ENCODE results near the gene CNTN1.
"Not testable (repeated sequence)": the region's sequence is repeated elsewhere in the genome, so short reads cannot be mapped to it uniquely, and the experiment has no call there.

Gene CNTN1

GRCh38 chr12:40723001-40723400, 30.8 kb downstream of the CNTN1 start:
- Mint-ChIP-seq H3K36me3 (ENCODE audit: low read depth) (no peaks in the 10 kb centered on the region), H3K27ac (no peak overlapping the region), H3K27me3 (no peaks in the 10 kb centered on the region), H3K4me3 (no peak overlapping the region), H3K9me3 (no peaks in the 10 kb centered on the region), H3K4me1 (ENCODE audit: low read depth) (no peaks in the 10 kb centered on the region)
- intact Hi-C loops (cut with micrococcal nuclease), result no loop called here

GRCh38 chr12:40726366-40726765, 34.1 kb downstream of the CNTN1 start:
- no peaks in the 10 kb centered on the region for H3K36me3 Mint-ChIP-seq (ENCODE audit: low read depth)
- intact Hi-C loops (cut with micrococcal nuclease), result no loop called here
- no peaks in the 10 kb centered on the region for H3K4me1 Mint-ChIP-seq (ENCODE audit: low read depth)
- H3K27me3 Mint-ChIP-seq, result no peaks in the 10 kb centered on the region
- no peak overlapping the region for H3K27ac Mint-ChIP-seq
- no peaks in the 10 kb centered on the region for H3K9me3 Mint-ChIP-seq
- no peak overlapping the region for H3K4me3 Mint-ChIP-seq

- Mint-ChIP-seq H3K4me1 (ENCODE audit: low read depth) (no peaks in the 10 kb centered on the region), H3K27me3 (no peaks in the 10 kb centered on the region), H3K4me3 (no peak overlapping the region), H3K27ac (no peak overlapping the region), H3K36me3 (ENCODE audit: low read depth) (no peaks in the 10 kb centered on the region), H3K9me3 (no peaks in the 10 kb centered on the region)
- intact Hi-C loops (cut with micrococcal nuclease), result no loop called here
These were observed 35.7 kb downstream of the CNTN1 start for GRCh38 chr12:40727774-40728483.

- Mint-ChIP-seq H3K9me3 (no peaks in the 10 kb centered on the region), H3K27me3 (no peaks in the 10 kb centered on the region), H3K4me3 (no peak overlapping the region), H3K4me1 (ENCODE audit: low read depth) (no peaks in the 10 kb centered on the region), H3K36me3 (ENCODE audit: low read depth) (no peaks in the 10 kb centered on the region), H3K27ac (no peak overlapping the region)
- intact Hi-C loops (cut with micrococcal nuclease), result no loop called here
These were observed 38.0 kb downstream of the CNTN1 start for GRCh38 chr12:40730281-40730680.

- intact Hi-C loops (cut with micrococcal nuclease), result no loop called here
- no peak overlapping the region for H3K4me3 Mint-ChIP-seq
- no peaks in the 10 kb centered on the region for H3K36me3 Mint-ChIP-seq (ENCODE audit: low read depth)
- H3K27ac Mint-ChIP-seq, result no peak overlapping the region
- H3K9me3 Mint-ChIP-seq, result no peaks in the 10 kb centered on the region
- no peaks in the 10 kb centered on the region for H3K4me1 Mint-ChIP-seq (ENCODE audit: low read depth)
- H3K27me3 Mint-ChIP-seq, result no peaks in the 10 kb centered on the region
These were observed 41.6 kb downstream of the CNTN1 start for GRCh38 chr12:40733871-40734270.

GRCh38 chr12:40734276-40734675, 42.0 kb downstream of the CNTN1 start:
- no peaks in the 10 kb centered on the region for H3K9me3 Mint-ChIP-seq
- no peaks in the 10 kb centered on the region for H3K4me1 Mint-ChIP-seq (ENCODE audit: low read depth)
- H3K4me3 Mint-ChIP-seq, result no peak overlapping the region
- no peaks in the 10 kb centered on the region for H3K27me3 Mint-ChIP-seq
- intact Hi-C loops (cut with micrococcal nuclease), result no loop called here
- H3K27ac Mint-ChIP-seq, result no peak overlapping the region
- no peaks in the 10 kb centered on the region for H3K36me3 Mint-ChIP-seq (ENCODE audit: low read depth)

GRCh38 chr12:40735551-40736230, 43.5 kb downstream of the CNTN1 start:
- no peaks in the 10 kb centered on the region for H3K9me3 Mint-ChIP-seq
- H3K4me3 Mint-ChIP-seq, result no peak overlapping the region

GRCh38 chr12:40737416-40737815, 45.2 kb downstream of the CNTN1 start:
- intact Hi-C loops (cut with micrococcal nuclease); H3K4me1 Mint-ChIP-seq (ENCODE audit: low read depth); H3K27ac Mint-ChIP-seq; H3K27me3 Mint-ChIP-seq; H3K36me3 Mint-ChIP-seq (ENCODE audit: low read depth); H3K9me3 Mint-ChIP-seq; H3K4me3 Mint-ChIP-seq: not testable (repeated sequence)

More at GRCh38 chr12:40735551-40736230, 43.5 kb downstream of the CNTN1 start:
- Mint-ChIP-seq H3K27ac (no peak overlapping the region), H3K4me1 (ENCODE audit: low read depth) (no peaks in the 10 kb centered on the region), H3K27me3 (no peaks in the 10 kb centered on the region), H3K36me3 (ENCODE audit: low read depth) (no peaks in the 10 kb centered on the region)
- intact Hi-C loops (cut with micrococcal nuclease), result no loop called here

GRCh38 chr12:40738856-40739255, 46.6 kb downstream of the CNTN1 start:
- Mint-ChIP-seq H3K36me3 (ENCODE audit: low read depth) (no peaks in the 10 kb centered on the region), H3K9me3 (peaks cover 4% of the 10 kb centered on the region), H3K27me3 (no peaks in the 10 kb centered on the region), H3K27ac (no peak overlapping the region), H3K4me1 (ENCODE audit: low read depth) (no peaks in the 10 kb centered on the region), H3K4me3 (no peak overlapping the region)
- intact Hi-C loops (cut with micrococcal nuclease), result no loop called here

- no peaks in the 10 kb centered on the region for H3K4me1 Mint-ChIP-seq (ENCODE audit: low read depth)
- no peaks in the 10 kb centered on the region for H3K27me3 Mint-ChIP-seq
- H3K27ac Mint-ChIP-seq, result no peak overlapping the region
- no peaks in the 10 kb centered on the region for H3K36me3 Mint-ChIP-seq (ENCODE audit: low read depth)
- H3K9me3 Mint-ChIP-seq, result peaks cover 5% of the 10 kb centered on the region
- H3K4me3 Mint-ChIP-seq, result no peak overlapping the region
- intact Hi-C loops (cut with micrococcal nuclease), result no loop called here
These were observed 49.8 kb downstream of the CNTN1 start for GRCh38 chr12:40742041-40742440.

- no peaks in the 10 kb centered on the region for H3K36me3 Mint-ChIP-seq (ENCODE audit: low read depth)
- no peak overlapping the region for H3K27ac Mint-ChIP-seq
- no peaks in the 10 kb centered on the region for H3K4me1 Mint-ChIP-seq (ENCODE audit: low read depth)
- intact Hi-C loops (cut with micrococcal nuclease), result no loop called here
- no peak overlapping the region for H3K4me3 Mint-ChIP-seq
- peaks cover 5% of the 10 kb centered on the region for H3K9me3 Mint-ChIP-seq
- no peaks in the 10 kb centered on the region for H3K27me3 Mint-ChIP-seq
These were observed 53.1 kb downstream of the CNTN1 start for GRCh38 chr12:40745386-40745785.

GRCh38 chr12:40749863-40750262, 57.6 kb downstream of the CNTN1 start:
- Mint-ChIP-seq H3K9me3 (no peaks in the 10 kb centered on the region), H3K4me1 (ENCODE audit: low read depth) (no peaks in the 10 kb centered on the region), H3K4me3 (no peak overlapping the region), H3K36me3 (ENCODE audit: low read depth) (no peaks in the 10 kb centered on the region), H3K27me3 (no peaks in the 10 kb centered on the region), H3K27ac (no peak overlapping the region)
- intact Hi-C loops (cut with micrococcal nuclease), result no loop called here

- intact Hi-C loops (cut with micrococcal nuclease), result no loop called here
- no peak overlapping the region for H3K27ac Mint-ChIP-seq
- H3K4me3 Mint-ChIP-seq, result no peak overlapping the region
- no peaks in the 10 kb centered on the region for H3K4me1 Mint-ChIP-seq (ENCODE audit: low read depth)
- H3K36me3 Mint-ChIP-seq (ENCODE audit: low read depth), result no peaks in the 10 kb centered on the region
- H3K27me3 Mint-ChIP-seq, result no peaks in the 10 kb centered on the region
- H3K9me3 Mint-ChIP-seq, result no peaks in the 10 kb centered on the region
These were observed 59.8 kb downstream of the CNTN1 start for GRCh38 chr12:40752011-40752410.

GRCh38 chr12:40760821-40761220, 68.6 kb downstream of the CNTN1 start:
- Mint-ChIP-seq H3K27me3 (no peaks in the 10 kb centered on the region), H3K4me1 (ENCODE audit: low read depth) (no peaks in the 10 kb centered on the region), H3K4me3 (no peak overlapping the region), H3K9me3 (no peaks in the 10 kb centered on the region), H3K36me3 (ENCODE audit: low read depth) (no peaks in the 10 kb centered on the region), H3K27ac (no peak overlapping the region)
- intact Hi-C loops (cut with micrococcal nuclease), result no loop called here

GRCh38 chr12:40762072-40762471, 69.8 kb downstream of the CNTN1 start:
- Mint-ChIP-seq H3K36me3 (ENCODE audit: low read depth) (no peaks in the 10 kb centered on the region), H3K4me1 (ENCODE audit: low read depth) (no peaks in the 10 kb centered on the region), H3K9me3 (no peaks in the 10 kb centered on the region), H3K27me3 (no peaks in the 10 kb centered on the region), H3K27ac (no peak overlapping the region), H3K4me3 (no peak overlapping the region)
- intact Hi-C loops (cut with micrococcal nuclease), result no loop called here
